Measurements from ENCODE around the gene EEF1B2. TPM values are rescaled to one million over a fixed set of nuclear protein-coding genes. Genes with fewer than 3 reads are reported as not detected.
"Not testable (repeated sequence)": the region's sequence is repeated elsewhere in the genome, so short reads cannot be mapped to it uniquely, and the experiment has no call there.

Gene EEF1B2
- total RNA-seq, 3 donors from 2014 or later: 359 to 563 (median 425) TPM

DNA sequence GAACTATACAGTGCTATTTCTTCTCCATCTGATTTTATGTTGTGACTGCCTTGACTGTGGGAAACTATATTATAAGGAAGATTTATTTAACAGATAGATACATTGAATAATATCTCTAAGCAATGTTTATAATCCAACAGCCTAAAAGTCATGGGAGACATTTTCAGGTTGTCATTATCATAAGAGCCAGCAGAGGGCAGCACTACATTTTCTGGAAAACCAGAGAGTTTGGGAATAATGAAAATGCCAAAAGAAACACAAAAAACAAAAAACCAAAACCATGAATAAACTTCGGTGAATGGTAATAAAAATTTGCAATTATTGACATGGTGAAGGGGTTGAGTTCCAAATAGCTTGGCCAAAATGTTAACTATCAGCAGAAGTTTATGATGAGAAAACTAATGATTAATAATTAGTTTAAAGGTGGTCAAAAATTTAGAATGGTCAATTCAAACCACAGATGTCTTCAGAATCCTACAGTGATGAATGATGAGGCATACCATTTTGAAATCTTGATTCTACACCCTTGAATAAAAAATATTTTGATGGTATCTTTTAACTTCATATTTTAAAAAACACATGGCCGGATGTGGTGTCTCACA lies 4.7 kb downstream of the EEF1B2 start:
- no peak for DNase-seq (ENCODE audit: low spot score in 2 of 2)
- no peaks in the 10 kb centered on the region for H3K9me3 ChIP-seq
- intact Hi-C loops (cut with DNase I; ENCODE audit: low total_unique reads): no loop called here
- H3K27ac ChIP-seq: no peak overlapping the region
- H3K27me3 ChIP-seq: no peaks in the 10 kb centered on the region
- H3K36me3 ChIP-seq: no peaks in the 10 kb centered on the region
- peaks cover 0 to 6% of the 10 kb centered on the region in 2 donors for H3K4me1 ChIP-seq
- H3K4me3 ChIP-seq: no peak overlapping the region
- TF ChIP-seq, protein P1, sequence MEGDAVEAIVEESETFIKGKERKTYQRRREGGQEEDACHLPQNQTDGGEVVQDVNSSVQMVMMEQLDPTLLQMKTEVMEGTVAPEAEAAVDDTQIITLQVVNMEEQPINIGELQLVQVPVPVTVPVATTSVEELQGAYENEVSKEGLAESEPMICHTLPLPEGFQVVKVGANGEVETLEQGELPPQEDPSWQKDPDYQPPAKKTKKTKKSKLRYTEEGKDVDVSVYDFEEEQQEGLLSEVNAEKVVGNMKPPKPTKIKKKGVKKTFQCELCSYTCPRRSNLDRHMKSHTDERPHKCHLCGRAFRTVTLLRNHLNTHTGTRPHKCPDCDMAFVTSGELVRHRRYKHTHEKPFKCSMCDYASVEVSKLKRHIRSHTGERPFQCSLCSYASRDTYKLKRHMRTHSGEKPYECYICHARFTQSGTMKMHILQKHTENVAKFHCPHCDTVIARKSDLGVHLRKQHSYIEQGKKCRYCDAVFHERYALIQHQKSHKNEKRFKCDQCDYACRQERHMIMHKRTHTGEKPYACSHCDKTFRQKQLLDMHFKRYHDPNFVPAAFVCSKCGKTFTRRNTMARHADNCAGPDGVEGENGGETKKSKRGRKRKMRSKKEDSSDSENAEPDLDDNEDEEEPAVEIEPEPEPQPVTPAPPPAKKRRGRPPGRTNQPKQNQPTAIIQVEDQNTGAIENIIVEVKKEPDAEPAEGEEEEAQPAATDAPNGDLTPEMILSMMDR (IDR thresholded peaks at IDR 0.05): peak; percentile 54 to 74 (median 65)
- TF ChIP-seq POLR2AphosphoS5 (IDR thresholded peaks at IDR 0.05): no peak

DNA sequence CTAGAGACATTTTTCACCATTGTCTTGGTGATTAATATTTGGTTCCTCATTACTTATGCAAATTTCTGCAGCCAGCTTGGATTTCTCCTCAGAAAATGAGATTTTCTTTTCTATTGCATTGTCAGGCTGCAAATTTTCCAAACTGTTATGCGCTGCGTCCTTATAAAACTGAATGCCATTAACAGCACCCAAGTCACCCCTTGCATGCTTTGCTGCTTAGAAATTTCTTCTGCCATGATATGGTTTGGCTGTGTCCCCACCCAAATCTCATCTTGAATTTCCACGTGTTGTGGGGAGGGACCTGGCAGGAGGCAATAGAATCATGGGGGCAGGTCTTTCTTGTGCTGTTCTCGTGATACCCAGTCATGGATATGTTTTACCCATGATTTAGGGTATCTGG lies 8.5 kb downstream of the EEF1B2 start:
- H3K27ac ChIP-seq; H3K4me3 ChIP-seq; H3K4me1 ChIP-seq; intact Hi-C loops (cut with DNase I; ENCODE audit: low total_unique reads); H3K36me3 ChIP-seq; H3K9me3 ChIP-seq; H3K27me3 ChIP-seq; DNase-seq (ENCODE audit: low spot score in 2 of 2): not testable (repeated sequence)

DNA sequence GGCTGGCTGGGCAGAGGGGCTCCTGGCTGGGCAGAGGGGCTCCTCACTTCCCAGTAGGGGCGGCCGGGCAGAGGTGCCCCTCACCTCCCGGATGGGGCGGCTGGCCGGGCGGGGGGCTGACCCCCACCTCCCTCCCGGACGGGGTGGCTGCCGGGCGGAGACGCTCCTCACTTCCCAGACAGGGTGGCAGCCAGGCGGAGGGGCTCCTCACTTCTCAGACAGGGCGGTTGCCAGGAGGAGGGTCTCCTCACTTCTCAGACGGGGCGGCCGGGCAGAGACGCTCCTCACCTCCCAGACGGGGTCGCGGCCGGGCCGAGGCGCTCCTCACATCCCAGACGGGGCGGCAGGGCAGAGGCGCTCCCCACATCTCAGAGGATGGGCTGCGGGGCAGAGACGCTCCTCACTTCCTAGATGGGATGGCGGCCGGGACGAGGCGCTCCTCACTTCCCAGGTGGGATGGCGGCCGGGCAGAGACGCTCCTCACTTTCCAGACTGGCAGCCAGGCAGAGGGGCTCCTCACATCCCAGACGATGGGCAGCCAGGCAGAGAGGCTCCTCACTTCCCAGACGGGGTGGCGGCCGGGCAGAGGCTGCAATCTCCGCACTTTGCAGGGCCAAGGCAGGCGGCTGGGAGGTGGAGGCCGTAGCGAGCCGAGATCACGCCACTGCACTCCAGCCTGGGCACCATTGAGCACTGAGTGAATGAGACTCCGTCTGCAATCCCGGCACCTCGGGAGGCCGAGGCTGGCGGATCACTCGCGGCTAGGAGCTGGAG lies 12.1 kb downstream of the EEF1B2 start:
- DNase-seq (ENCODE audit: low spot score in 2 of 2); H3K36me3 ChIP-seq; H3K27ac ChIP-seq; intact Hi-C loops (cut with DNase I; ENCODE audit: low total_unique reads); H3K4me3 ChIP-seq; H3K27me3 ChIP-seq; H3K9me3 ChIP-seq; H3K4me1 ChIP-seq: not testable (repeated sequence)

DNA sequence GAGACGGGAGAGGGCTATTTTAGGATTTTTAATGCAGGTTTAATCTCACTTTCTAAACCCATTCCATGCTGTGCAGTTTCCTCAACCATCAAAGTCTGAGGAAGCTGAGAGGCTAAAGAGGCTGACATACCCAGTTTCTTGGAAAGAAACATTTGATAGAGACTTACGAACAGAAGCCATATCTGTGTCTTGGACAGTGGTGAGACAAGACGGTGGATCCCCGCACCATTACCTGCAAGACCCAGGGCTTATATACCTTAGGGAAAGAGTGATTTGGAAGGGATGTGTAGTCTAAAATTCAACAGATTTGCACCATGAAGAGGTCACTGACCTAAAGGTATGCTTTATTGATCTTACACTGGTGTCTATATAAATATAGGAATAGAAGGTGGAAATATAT lies 13.5 kb downstream of the EEF1B2 start:
- no peak for DNase-seq (ENCODE audit: low spot score in 2 of 2)
- Histone ChIP-seq H3K4me3 (no peak overlapping the region), H3K4me1 (no peaks in the 10 kb centered on the region), H3K27ac (no peak overlapping the region), H3K36me3 (no peaks in the 10 kb centered on the region), H3K27me3 (no peaks in the 10 kb centered on the region), H3K9me3 (no peaks in the 10 kb centered on the region)
- intact Hi-C loops (cut with DNase I; ENCODE audit: low total_unique reads): no loop called here
- no peak for TF ChIP-seq POLR2AphosphoS5 (IDR thresholded peaks at IDR 0.05)
- TF ChIP-seq POLR2A (IDR thresholded peaks at IDR 0.05): no peak
- TF ChIP-seq, protein P1 (IDR thresholded peaks at IDR 0.05): no peak

DNA sequence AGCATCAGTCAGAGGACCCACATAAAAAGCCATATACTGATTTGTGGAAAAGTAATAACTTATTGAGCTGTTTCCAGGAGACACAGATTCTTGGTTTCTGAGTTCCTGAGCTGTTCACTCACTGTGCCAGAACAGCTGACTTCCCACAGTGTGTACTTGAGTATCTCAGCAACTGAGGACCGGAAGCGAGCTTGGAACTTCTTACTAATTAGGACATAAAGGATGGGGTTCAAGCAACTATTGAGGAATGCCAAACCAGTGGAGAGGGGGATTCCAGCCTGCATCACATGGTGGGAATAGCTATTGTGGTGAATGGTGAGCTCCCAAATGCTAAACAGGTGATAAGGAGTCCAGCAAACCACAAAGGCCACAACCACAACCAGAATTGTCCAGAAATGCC lies 16.4 kb downstream of the EEF1B2 start:
- no peaks in the 10 kb centered on the region for H3K4me1 ChIP-seq
- H3K27me3 ChIP-seq: no peaks in the 10 kb centered on the region
- H3K27ac ChIP-seq: no peak overlapping the region
- TF ChIP-seq, protein P1 (IDR thresholded peaks at IDR 0.05): no peak
- no peak for TF ChIP-seq POLR2AphosphoS5 (IDR thresholded peaks at IDR 0.05)
- no peak for TF ChIP-seq POLR2A (IDR thresholded peaks at IDR 0.05)
- H3K36me3 ChIP-seq: no peaks in the 10 kb centered on the region
- intact Hi-C loops (cut with DNase I; ENCODE audit: low total_unique reads): no loop called here
- no peak for DNase-seq (ENCODE audit: low spot score in 2 of 2)
- no peaks in the 10 kb centered on the region for H3K9me3 ChIP-seq
- no peak overlapping the region for H3K4me3 ChIP-seq

DNA sequence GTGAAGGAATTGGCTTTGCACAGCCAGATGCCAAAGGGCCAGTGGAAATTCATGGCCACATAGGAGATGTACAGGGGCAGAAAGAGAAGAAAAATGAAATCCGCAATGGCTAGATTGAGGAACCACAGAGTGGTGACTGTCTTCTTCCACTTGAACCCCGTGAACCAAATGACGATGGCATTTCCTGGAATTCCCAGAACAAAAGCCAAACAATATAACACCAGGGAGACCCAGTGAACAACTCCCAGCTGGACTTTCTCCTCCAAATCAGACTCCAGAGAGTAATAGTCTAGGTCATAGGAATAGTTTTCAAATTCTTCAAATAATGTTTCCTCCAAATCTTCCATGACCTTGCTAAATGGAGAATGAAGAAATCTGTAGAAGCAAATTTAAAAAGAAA lies 17.2 kb downstream of the EEF1B2 start:
- Histone ChIP-seq H3K27ac (no peak overlapping the region), H3K9me3 (no peaks in the 10 kb centered on the region), H3K36me3 (no peaks in the 10 kb centered on the region), H3K4me3 (no peak overlapping the region), H3K27me3 (no peaks in the 10 kb centered on the region), H3K4me1 (no peaks in the 10 kb centered on the region)
- no peak for DNase-seq (ENCODE audit: low spot score in 2 of 2)
- TF ChIP-seq, protein P1 (IDR thresholded peaks at IDR 0.05): no peak
- no peak for TF ChIP-seq POLR2AphosphoS5 (IDR thresholded peaks at IDR 0.05)
- TF ChIP-seq POLR2A (IDR thresholded peaks at IDR 0.05): no peak
- intact Hi-C loops (cut with DNase I; ENCODE audit: low total_unique reads): no loop called here

DNA sequence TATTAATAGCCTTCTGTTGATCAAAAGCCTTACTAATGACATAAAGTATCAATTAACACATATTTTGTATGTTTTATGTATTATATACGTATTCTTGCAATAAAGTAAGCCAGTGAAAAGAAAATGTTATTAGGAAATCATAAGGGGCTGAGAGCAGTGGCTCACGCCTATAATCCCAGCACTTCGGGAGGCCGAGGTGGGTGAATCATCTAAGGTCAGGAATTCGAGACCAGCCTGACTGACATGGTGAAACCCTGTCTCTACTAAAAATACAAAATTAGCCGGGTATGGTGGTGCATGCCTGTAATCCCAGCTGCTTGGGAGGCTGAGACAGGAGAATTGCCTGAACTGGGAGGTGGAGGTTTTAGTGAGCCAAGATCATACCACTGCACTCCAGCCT lies 21.8 kb downstream of the EEF1B2 start:
- DNase-seq (ENCODE audit: low spot score in 2 of 2); H3K27ac ChIP-seq; H3K36me3 ChIP-seq; H3K27me3 ChIP-seq; intact Hi-C loops (cut with DNase I; ENCODE audit: low total_unique reads); H3K4me1 ChIP-seq; H3K9me3 ChIP-seq; H3K4me3 ChIP-seq: not testable (repeated sequence)
